ENCODE measurements around the gene SAXO1. TPM values are rescaled to one million over a fixed set of nuclear protein-coding genes. Genes with fewer than 3 reads are reported as not detected.
A peak's percentile ranks its signal among the peaks of the same experiment; 100 is the strongest.

The SAXO1 gene
- total RNA-seq, 1 donor from 2014 or later = 0.17 TPM

DNA sequence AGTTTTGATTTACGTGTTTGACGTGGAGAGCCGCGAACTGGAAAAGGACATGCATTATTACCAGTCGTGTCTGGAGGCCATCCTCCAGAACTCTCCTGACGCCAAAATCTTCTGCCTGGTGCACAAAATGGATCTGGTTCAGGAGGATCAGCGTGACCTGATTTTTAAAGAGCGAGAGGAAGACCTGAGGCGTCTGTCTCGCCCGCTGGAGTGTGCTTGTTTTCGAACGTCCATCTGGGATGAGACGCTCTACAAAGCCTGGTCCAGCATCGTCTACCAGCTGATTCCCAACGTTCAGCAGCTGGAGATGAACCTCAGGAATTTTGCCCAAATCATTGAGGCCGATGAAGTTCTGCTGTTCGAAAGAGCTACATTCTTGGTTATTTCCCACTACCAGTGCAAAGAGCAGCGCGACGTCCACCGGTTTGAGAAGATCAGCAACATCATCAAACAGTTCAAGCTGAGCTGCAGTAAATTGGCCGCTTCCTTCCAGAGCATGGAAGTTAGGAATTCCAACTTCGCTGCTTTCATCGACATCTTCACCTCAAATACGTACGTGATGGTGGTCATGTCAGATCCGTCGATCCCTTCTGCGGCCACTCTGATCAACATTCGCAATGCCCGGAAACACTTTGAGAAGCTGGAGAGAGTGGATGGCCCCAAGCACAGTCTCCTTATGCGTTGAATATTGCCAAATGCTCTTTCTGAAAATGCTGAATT lies 17.1 kb upstream of the SAXO1 start:
- H3K27ac Mint-ChIP-seq (ENCODE audit: unreplicated experiment) = peak overlapping the region; percentile 96
- no peaks in the 10 kb centered on the region for H3K27me3 Mint-ChIP-seq (ENCODE audit: low read depth)
- TF ChIP-seq, protein P1, sequence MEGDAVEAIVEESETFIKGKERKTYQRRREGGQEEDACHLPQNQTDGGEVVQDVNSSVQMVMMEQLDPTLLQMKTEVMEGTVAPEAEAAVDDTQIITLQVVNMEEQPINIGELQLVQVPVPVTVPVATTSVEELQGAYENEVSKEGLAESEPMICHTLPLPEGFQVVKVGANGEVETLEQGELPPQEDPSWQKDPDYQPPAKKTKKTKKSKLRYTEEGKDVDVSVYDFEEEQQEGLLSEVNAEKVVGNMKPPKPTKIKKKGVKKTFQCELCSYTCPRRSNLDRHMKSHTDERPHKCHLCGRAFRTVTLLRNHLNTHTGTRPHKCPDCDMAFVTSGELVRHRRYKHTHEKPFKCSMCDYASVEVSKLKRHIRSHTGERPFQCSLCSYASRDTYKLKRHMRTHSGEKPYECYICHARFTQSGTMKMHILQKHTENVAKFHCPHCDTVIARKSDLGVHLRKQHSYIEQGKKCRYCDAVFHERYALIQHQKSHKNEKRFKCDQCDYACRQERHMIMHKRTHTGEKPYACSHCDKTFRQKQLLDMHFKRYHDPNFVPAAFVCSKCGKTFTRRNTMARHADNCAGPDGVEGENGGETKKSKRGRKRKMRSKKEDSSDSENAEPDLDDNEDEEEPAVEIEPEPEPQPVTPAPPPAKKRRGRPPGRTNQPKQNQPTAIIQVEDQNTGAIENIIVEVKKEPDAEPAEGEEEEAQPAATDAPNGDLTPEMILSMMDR (IDR thresholded peaks at IDR 0.05) = no peak
- DNase-seq (ENCODE audit: low spot score) = no peak
- H3K9me3 Mint-ChIP-seq (ENCODE audit: low read depth) = no peaks in the 10 kb centered on the region
- no peaks in the 10 kb centered on the region for H3K36me3 Mint-ChIP-seq (ENCODE audit: low read depth)
- peaks cover 39% of the 10 kb centered on the region for H3K4me1 Mint-ChIP-seq (ENCODE audit: low read depth)
- peak overlapping the region; percentile 87 for H3K4me3 Mint-ChIP-seq (ENCODE audit: unreplicated experiment)

DNA sequence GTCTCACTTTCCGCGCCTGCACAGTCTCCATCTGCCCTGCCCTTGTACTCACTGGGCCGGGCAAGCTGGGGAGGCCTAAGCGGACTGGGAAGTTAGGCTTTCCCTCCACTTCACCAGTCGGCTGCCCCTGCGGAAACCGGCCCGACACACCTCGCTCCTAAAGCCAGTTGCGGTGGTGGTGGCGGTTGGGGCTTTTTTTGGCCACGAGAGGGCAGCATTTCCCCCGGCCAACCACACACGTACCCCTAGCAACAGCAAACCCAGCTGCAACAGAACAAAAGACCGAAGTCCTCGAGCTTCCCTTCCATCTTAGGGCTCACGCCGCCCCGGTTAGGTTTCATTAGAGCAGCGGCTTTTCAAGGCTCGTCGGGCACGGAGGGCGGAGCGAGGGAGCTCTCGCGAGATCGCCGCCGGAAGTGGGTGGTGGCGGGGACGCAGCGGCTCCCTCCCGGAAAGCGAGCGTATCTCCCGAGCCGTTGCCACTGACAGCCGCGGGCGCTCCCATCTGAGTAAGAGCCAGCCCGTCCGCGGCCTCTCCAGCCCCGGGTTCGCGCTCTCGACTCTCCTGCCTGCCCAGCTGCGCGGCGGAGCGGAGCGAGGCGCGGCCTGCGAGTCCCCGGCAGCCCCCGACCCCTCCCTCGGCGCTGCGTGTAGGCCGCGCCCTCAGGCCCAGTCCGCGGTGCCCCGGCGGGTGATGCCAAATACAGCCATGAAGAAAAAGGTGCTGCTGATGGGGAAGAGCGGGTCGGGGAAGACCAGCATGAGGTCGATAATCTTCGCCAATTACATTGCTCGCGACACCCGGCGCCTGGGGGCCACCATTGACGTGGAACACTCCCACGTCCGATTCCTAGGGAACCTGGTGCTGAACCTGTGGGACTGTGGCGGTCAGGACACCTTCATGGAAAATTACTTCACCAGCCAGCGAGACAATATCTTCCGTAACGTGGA lies 16.2 kb upstream of the SAXO1 start, which contains the start of gene RRAGA:
Gene RRAGA (plus strand): TSS at position 462 of the 951 bp plus-strand sequence. CDS start 233 bp downstream, at position 695.
- Mint-ChIP-seq H3K27ac (ENCODE audit: unreplicated experiment) (peak within 1 kb of the TSS; percentile 96), H3K4me3 (ENCODE audit: unreplicated experiment) (peak within 1 kb of the TSS; percentile 87), H3K27me3 (ENCODE audit: low read depth) (no peaks in the 10 kb centered on the region), H3K36me3 (ENCODE audit: low read depth) (no peaks in the 10 kb centered on the region), H3K9me3 (ENCODE audit: low read depth) (no peaks in the 10 kb centered on the region), H3K4me1 (ENCODE audit: low read depth) (peaks cover 39% of the 10 kb centered on the region)
- DNase-seq (ENCODE audit: low spot score) = peak; percentile 96
- TF ChIP-seq, protein P1 (IDR thresholded peaks at IDR 0.05) = peak; percentile 98

DNA sequence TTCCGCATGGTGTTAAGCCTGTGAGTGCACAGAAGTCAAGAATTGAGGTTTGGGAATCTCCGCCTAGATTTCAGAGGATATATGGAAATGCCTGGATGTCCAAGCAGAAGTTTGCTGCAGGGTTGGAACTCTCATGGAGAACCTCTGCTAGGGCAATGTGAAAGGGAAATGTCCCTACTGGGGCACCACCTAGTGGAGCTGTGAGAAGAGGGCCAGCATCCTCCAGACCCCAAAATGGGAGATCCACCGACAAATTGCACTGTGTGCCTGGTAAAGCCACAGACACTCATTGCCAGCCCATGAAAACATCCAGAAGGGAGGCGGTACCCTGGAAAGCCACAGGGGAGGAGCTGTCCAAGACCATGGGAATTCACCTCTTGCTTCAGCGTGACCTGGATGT lies 3.6 kb upstream of the SAXO1 start:
- no peak overlapping the region for H3K4me3 Mint-ChIP-seq (ENCODE audit: unreplicated experiment)
- H3K4me1 Mint-ChIP-seq (ENCODE audit: low read depth) = no peaks in the 10 kb centered on the region
- no peaks in the 10 kb centered on the region for H3K27me3 Mint-ChIP-seq (ENCODE audit: low read depth)
- no peak overlapping the region for H3K27ac Mint-ChIP-seq (ENCODE audit: unreplicated experiment)
- peaks cover 13% of the 10 kb centered on the region for H3K9me3 Mint-ChIP-seq (ENCODE audit: low read depth)
- no peaks in the 10 kb centered on the region for H3K36me3 Mint-ChIP-seq (ENCODE audit: low read depth)
- no peak for DNase-seq (ENCODE audit: low spot score)
- TF ChIP-seq, protein P1 (IDR thresholded peaks at IDR 0.05) = peak; percentile 10

DNA sequence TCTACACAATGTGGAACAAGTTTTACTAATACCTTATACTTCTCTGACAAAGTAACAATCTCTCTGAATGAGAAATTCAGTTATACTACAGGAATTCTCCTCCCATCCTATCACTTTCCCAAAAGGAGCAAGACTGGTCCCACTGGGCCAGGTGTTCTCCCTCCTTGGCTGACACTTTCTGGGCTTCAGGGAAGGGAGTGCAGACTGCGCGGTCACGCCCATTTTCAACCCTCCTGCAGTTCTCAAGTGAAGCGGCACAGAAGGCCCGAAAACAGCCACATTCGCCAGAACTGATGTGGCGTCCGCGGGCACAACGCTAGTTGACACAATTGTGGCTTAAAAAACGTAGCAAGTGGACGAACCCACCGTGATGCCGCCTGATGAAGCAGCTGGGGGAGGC lies 603 bp downstream of the SAXO1 start:
- Mint-ChIP-seq H3K9me3 (ENCODE audit: low read depth) (peaks cover 6% of the 10 kb centered on the region), H3K27me3 (ENCODE audit: low read depth) (peaks cover 5% of the 10 kb centered on the region), H3K36me3 (ENCODE audit: low read depth) (no peaks in the 10 kb centered on the region), H3K4me1 (ENCODE audit: low read depth) (no peaks in the 10 kb centered on the region), H3K4me3 (ENCODE audit: unreplicated experiment) (no peak overlapping the region), H3K27ac (ENCODE audit: unreplicated experiment) (no peak overlapping the region)
- DNase-seq (ENCODE audit: low spot score) = no peak
- TF ChIP-seq, protein P1 (IDR thresholded peaks at IDR 0.05) = no peak

DNA sequence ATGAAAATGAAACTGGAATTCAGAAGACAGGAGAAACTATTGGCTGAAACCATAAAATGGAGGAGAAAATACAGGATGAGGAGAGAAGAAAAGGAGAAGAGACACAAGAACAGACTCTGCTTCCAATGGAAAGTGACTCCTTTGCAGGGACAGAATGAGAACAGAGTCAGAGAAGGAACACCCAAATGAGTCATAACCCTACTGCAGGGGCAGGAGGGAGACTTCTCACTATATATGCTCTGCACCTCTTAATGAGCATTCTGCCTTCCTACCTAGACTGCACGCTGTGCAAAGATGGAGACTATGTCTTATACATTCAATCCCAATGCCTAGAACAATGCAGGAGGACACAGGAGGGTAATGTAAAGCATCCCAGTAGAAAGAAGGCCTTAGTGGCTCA lies 2.1 kb downstream of the SAXO1 start:
- peaks cover 5% of the 10 kb centered on the region for H3K27me3 Mint-ChIP-seq (ENCODE audit: low read depth)

More for the DNA sequence above, 2.1 kb downstream of the SAXO1 start:
- no peaks in the 10 kb centered on the region for H3K36me3 Mint-ChIP-seq (ENCODE audit: low read depth)
- DNase-seq (ENCODE audit: low spot score) = no peak
- no peaks in the 10 kb centered on the region for H3K4me1 Mint-ChIP-seq (ENCODE audit: low read depth)
- H3K4me3 Mint-ChIP-seq (ENCODE audit: unreplicated experiment) = no peak overlapping the region
- H3K9me3 Mint-ChIP-seq (ENCODE audit: low read depth) = peaks cover 6% of the 10 kb centered on the region
- TF ChIP-seq, protein P1 (IDR thresholded peaks at IDR 0.05) = no peak
- no peak overlapping the region for H3K27ac Mint-ChIP-seq (ENCODE audit: unreplicated experiment)

All from chondrocyte (in vitro differentiated cells).